Measurements from ENCODE around the gene HSPBP1.

Gene HSPBP1

DNA sequence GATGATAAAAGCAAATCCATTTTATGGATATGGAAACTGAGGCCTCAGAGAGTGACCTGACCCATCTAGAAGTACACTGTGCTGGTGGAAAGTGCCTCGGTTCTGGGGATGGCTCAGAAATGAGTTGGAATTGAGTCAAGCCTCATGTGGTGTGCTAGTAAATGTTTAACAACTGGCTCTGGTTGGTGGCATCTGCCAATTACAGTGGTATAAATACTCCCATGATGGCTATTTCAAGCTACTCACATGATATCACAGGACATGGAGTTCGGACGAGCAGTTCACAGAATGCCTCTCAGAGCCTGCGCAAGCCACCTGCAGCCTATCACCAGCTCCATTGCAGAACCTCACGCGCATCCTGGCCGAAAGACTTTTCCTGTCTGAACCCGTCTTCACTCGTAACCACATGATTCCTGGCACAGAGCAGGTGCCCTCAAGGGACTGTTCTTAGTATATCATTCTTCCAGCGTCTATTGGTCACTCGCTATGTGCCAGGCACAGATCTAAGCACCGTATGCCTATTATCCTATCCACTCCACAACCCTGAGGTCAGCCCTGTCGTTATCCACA lies 36.1 kb upstream of the HSPBP1 start:
- H3K4me1 ChIP-seq (ENCODE audit: control insufficient read depth, insufficient read depth, low read length, poor library complexity, severe bottlenecking), result no peaks in the 10 kb centered on the region
- H3K36me3 ChIP-seq (ENCODE audit: control insufficient read depth, insufficient read depth, low read length), result no peaks in the 10 kb centered on the region
- no peak overlapping the region for H3K27ac ChIP-seq (ENCODE audit: insufficient read depth, low read length, poor library complexity, severe bottlenecking)
- no peak for DNase-seq
- H3K4me3 ChIP-seq (ENCODE audit: insufficient read depth, low read depth, low read length, poor library complexity, severe bottlenecking), result no peak overlapping the region
- no peaks in the 10 kb centered on the region for H3K27me3 ChIP-seq (replicated peaks; ENCODE audit: control insufficient read depth, insufficient read depth, low read length, poor library complexity, severe bottlenecking)
- H3K9me3 ChIP-seq (ENCODE audit: control insufficient read depth, low read length), result no peaks in the 10 kb centered on the region

DNA sequence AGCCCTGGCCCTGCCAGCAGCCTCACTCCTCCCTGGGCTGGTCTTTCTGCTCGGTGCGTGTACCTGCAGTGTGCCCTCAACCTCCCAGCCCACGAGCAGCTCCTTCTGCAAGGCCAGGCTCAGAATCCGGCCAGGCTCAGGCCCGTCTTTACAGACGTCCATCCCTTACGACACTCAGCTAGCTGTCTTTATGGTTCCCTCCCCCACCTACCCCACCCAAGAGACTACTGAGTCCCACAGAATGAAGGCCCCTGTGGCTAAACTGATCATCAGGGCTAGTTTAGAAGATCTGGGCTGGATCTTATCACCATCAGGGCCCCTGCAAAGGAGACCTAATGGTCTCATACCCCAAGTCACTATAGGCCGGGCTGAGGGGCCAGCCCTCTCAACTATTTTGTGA lies 34.5 kb upstream of the HSPBP1 start:
- no peaks in the 10 kb centered on the region for H3K9me3 ChIP-seq (ENCODE audit: control insufficient read depth, low read length)
- H3K4me1 ChIP-seq (ENCODE audit: control insufficient read depth, insufficient read depth, low read length, poor library complexity, severe bottlenecking), result no peaks in the 10 kb centered on the region
- H3K27ac ChIP-seq (ENCODE audit: insufficient read depth, low read length, poor library complexity, severe bottlenecking), result no peak overlapping the region
- no peak overlapping the region for H3K4me3 ChIP-seq (ENCODE audit: insufficient read depth, low read depth, low read length, poor library complexity, severe bottlenecking)
- H3K36me3 ChIP-seq (ENCODE audit: control insufficient read depth, insufficient read depth, low read length), result no peaks in the 10 kb centered on the region
- H3K27me3 ChIP-seq (replicated peaks; ENCODE audit: control insufficient read depth, insufficient read depth, low read length, poor library complexity, severe bottlenecking), result no peaks in the 10 kb centered on the region
- DNase-seq, result no peak

DNA sequence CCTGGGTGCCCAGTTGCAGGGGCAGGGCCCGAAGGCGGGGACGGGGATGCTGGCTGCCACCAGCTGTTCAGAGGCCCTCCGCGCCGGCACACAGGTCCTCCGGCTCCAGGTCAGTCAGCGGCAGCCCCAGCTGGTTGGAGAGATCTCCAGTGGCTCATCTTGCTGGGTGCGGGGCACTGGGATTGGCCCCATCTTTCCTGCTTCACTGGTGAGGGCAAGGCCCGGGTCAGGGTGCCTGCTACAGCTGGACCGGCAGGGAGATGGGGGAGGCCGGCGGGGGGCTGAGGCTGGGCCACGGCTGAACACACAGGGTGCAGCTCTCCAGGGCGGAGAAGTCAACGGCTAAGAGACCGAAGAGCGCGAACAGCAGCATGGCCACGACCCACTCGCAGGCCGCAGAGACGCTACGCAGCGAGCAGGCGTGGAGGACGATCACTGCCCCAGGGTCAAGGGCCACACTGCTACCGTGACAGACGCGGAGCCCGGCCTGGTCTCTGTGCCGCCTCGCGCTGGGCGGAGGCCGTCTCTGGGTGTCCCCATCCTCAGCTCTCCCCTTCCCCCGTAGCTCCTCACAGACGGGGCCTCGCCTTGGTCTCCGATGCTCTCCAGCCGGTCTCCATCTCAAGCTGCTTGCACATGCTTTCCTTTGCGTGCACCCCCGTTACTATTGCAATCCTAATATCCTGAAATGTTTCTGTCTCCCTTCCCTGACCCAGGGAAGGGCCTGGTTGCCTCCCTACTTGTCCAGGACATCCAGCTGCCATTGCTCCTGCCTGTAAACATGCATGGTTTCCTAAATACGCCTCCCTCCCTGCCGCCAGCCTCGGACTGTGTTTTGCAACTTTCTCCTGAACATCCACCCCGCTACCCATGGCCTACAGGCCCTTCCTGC lies 33.0 kb upstream of the HSPBP1 start:
- Histone ChIP-seq H3K9me3 (ENCODE audit: control insufficient read depth, low read length) (no peaks in the 10 kb centered on the region), H3K27me3 (replicated peaks; ENCODE audit: control insufficient read depth, insufficient read depth, low read length, poor library complexity, severe bottlenecking) (no peaks in the 10 kb centered on the region), H3K4me3 (ENCODE audit: insufficient read depth, low read depth, low read length, poor library complexity, severe bottlenecking) (no peak overlapping the region), H3K4me1 (ENCODE audit: control insufficient read depth, insufficient read depth, low read length, poor library complexity, severe bottlenecking) (no peaks in the 10 kb centered on the region), H3K36me3 (ENCODE audit: control insufficient read depth, insufficient read depth, low read length) (no peaks in the 10 kb centered on the region), H3K27ac (ENCODE audit: insufficient read depth, low read length, poor library complexity, severe bottlenecking) (no peak overlapping the region)
- no peak for DNase-seq

DNA sequence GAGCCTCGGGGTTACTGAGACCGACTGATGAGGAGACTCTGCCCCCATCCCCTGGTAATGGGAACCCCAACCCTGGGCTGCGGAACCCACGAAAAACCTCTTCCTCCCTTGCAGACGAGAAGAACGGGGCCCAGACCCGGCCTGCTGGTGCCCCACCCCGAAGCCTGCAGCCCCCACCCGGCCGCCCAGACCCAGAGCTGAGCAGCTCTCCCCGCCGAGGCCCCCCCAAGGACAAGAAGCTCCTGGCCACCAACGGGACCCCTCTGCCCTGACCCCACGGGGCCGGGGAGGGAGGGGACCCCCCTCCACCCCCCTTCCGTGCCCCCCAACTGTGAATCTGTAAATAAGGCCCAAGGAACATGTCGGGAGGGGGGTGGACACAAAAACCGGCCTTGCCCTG lies 31.9 kb upstream of the HSPBP1 start:
- no peak for DNase-seq
- H3K36me3 ChIP-seq (ENCODE audit: control insufficient read depth, insufficient read depth, low read length), result no peaks in the 10 kb centered on the region
- no peak overlapping the region for H3K27ac ChIP-seq (ENCODE audit: insufficient read depth, low read length, poor library complexity, severe bottlenecking)
- no peak overlapping the region for H3K4me3 ChIP-seq (ENCODE audit: insufficient read depth, low read depth, low read length, poor library complexity, severe bottlenecking)
- no peaks in the 10 kb centered on the region for H3K27me3 ChIP-seq (replicated peaks; ENCODE audit: control insufficient read depth, insufficient read depth, low read length, poor library complexity, severe bottlenecking)
- H3K4me1 ChIP-seq (ENCODE audit: control insufficient read depth, insufficient read depth, low read length, poor library complexity, severe bottlenecking), result no peaks in the 10 kb centered on the region
- no peaks in the 10 kb centered on the region for H3K9me3 ChIP-seq (ENCODE audit: control insufficient read depth, low read length)

DNA sequence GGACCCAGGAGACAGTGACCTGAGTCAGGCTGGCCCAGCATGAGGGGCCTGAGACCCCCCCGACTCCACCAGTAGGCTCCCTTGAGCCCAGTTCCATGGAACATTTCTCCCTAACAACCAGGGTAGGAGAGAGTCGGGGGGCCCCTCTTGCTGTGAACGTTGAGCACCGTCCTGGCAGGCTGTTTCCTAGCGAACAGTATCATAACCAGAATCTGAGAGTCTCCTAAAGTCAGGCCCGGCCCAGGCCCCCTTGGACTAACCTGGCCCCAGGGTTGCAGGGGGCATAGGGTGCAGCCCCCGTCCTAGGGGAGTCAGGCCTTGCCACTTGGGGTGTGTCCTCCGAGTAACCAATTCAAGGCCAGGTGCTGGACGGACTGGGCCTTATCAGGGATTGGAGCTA lies 31.5 kb upstream of the HSPBP1 start:
- no peaks in the 10 kb centered on the region for H3K9me3 ChIP-seq (ENCODE audit: control insufficient read depth, low read length)
- no peaks in the 10 kb centered on the region for H3K4me1 ChIP-seq (ENCODE audit: control insufficient read depth, insufficient read depth, low read length, poor library complexity, severe bottlenecking)
- no peaks in the 10 kb centered on the region for H3K27me3 ChIP-seq (replicated peaks; ENCODE audit: control insufficient read depth, insufficient read depth, low read length, poor library complexity, severe bottlenecking)

DNA sequence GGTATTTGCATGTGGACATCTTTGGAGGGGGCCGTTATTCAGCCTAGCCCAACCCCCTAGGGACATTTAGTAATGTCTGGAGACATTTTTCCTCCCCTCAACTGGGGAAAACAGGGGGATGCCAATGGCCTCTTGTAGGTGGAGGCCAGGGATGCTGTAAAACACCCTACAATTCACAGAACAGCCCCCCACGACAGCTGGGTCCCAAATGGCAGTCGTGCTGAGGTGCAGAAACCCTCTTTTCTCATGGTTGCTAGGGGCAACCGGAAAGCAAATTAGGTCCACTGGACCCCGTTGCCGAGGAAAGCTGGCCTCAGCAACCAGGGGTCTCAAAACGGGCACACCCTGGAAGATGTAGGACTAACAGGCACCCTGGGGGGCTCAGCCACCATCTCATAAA lies 30.6 kb upstream of the HSPBP1 start:
- DNase-seq, result no peak
- no peaks in the 10 kb centered on the region for H3K9me3 ChIP-seq (ENCODE audit: control insufficient read depth, low read length)
- no peaks in the 10 kb centered on the region for H3K36me3 ChIP-seq (ENCODE audit: control insufficient read depth, insufficient read depth, low read length)

More for the DNA sequence above, 31.5 kb upstream of the HSPBP1 start:
- Histone ChIP-seq H3K27ac (ENCODE audit: insufficient read depth, low read length, poor library complexity, severe bottlenecking) (no peak overlapping the region), H3K4me3 (ENCODE audit: insufficient read depth, low read depth, low read length, poor library complexity, severe bottlenecking) (no peak overlapping the region), H3K36me3 (ENCODE audit: control insufficient read depth, insufficient read depth, low read length) (no peaks in the 10 kb centered on the region)
- DNase-seq, result no peak

DNA sequence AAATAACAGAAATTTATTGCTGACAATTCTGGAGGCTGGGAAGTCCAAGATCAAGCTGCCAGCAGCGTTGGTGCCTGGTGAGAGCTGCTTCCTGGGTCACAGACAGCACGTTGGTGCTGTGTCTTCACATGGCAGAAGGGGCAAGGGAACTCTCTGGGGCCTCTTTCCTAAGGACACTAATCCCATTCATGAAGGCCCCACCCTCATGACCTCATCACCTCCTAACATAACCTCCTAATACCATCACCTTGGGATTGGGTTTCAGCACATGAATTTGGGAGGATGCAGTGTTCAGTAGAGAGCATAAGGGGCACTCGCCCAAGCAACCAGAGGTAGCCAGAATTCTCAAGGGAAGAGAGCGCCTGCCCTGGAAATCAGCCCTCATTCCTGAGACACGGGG lies 29.5 kb upstream of the HSPBP1 start:
- Histone ChIP-seq H3K27ac (ENCODE audit: insufficient read depth, low read length, poor library complexity, severe bottlenecking) (no peak overlapping the region), H3K27me3 (replicated peaks; ENCODE audit: control insufficient read depth, insufficient read depth, low read length, poor library complexity, severe bottlenecking) (no peaks in the 10 kb centered on the region)
- DNase-seq, result no peak

More for the DNA sequence above, 30.6 kb upstream of the HSPBP1 start:
- H3K27me3 ChIP-seq (replicated peaks; ENCODE audit: control insufficient read depth, insufficient read depth, low read length, poor library complexity, severe bottlenecking), result no peaks in the 10 kb centered on the region
- H3K4me1 ChIP-seq (ENCODE audit: control insufficient read depth, insufficient read depth, low read length, poor library complexity, severe bottlenecking), result no peaks in the 10 kb centered on the region
- no peak overlapping the region for H3K27ac ChIP-seq (ENCODE audit: insufficient read depth, low read length, poor library complexity, severe bottlenecking)
- no peak overlapping the region for H3K4me3 ChIP-seq (ENCODE audit: insufficient read depth, low read depth, low read length, poor library complexity, severe bottlenecking)

DNA sequence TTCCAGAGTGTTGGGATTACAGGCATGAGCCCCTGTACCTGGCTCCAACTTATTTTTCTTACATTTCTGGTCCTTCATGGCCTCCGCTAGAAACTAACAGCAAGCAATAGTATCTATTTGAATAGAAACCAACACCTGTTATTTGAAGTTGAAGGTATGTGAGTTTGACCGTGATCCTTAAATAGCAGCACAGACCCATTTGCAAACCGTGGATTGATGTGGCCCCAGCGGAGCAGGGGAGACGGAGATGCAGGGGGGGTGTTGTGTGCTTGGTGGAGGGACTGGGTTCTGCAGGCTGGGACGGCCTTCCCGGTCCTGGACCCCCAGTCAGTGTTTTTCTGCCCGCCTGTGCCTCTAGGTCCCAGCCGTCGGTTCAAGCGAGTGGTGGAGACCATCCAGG lies 28.4 kb upstream of the HSPBP1 start:
- no peak for DNase-seq

More for the DNA sequence above, 29.5 kb upstream of the HSPBP1 start:
- Histone ChIP-seq H3K4me3 (ENCODE audit: insufficient read depth, low read depth, low read length, poor library complexity, severe bottlenecking) (no peak overlapping the region), H3K36me3 (ENCODE audit: control insufficient read depth, insufficient read depth, low read length) (no peaks in the 10 kb centered on the region), H3K9me3 (ENCODE audit: control insufficient read depth, low read length) (no peaks in the 10 kb centered on the region), H3K4me1 (ENCODE audit: control insufficient read depth, insufficient read depth, low read length, poor library complexity, severe bottlenecking) (no peaks in the 10 kb centered on the region)

DNA sequence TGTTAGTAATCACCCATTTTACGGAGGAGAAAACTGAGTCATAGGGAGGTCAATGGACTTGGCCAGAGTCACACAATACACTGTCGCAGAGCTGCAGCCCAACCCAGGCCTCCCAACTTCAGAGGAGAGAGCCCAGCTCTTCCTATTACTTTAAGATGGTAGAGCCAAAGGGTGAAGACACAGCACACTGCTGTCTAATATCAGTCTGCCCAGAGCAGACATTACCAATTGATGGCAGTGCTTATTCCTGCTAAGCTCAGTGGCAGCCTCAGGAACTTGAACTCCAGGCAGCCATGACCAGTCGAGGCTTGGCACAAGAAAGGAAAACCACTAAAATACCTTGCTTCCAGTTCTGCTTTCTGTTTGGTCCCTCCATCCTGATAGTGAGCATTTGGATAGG lies 26.8 kb upstream of the HSPBP1 start:
- H3K4me1 ChIP-seq (ENCODE audit: control insufficient read depth, insufficient read depth, low read length, poor library complexity, severe bottlenecking), result no peaks in the 10 kb centered on the region
- H3K9me3 ChIP-seq (ENCODE audit: control insufficient read depth, low read length), result no peaks in the 10 kb centered on the region
- H3K4me3 ChIP-seq (ENCODE audit: insufficient read depth, low read depth, low read length, poor library complexity, severe bottlenecking), result no peak overlapping the region
- H3K27me3 ChIP-seq (replicated peaks; ENCODE audit: control insufficient read depth, insufficient read depth, low read length, poor library complexity, severe bottlenecking), result no peaks in the 10 kb centered on the region
- no peak overlapping the region for H3K27ac ChIP-seq (ENCODE audit: insufficient read depth, low read length, poor library complexity, severe bottlenecking)
- no peak for DNase-seq
- H3K36me3 ChIP-seq (ENCODE audit: control insufficient read depth, insufficient read depth, low read length), result no peaks in the 10 kb centered on the region

More for the DNA sequence above, 28.4 kb upstream of the HSPBP1 start:
- Histone ChIP-seq H3K9me3 (ENCODE audit: control insufficient read depth, low read length) (no peaks in the 10 kb centered on the region), H3K27me3 (replicated peaks; ENCODE audit: control insufficient read depth, insufficient read depth, low read length, poor library complexity, severe bottlenecking) (no peaks in the 10 kb centered on the region), H3K4me3 (ENCODE audit: insufficient read depth, low read depth, low read length, poor library complexity, severe bottlenecking) (no peak overlapping the region), H3K4me1 (ENCODE audit: control insufficient read depth, insufficient read depth, low read length, poor library complexity, severe bottlenecking) (no peaks in the 10 kb centered on the region), H3K27ac (ENCODE audit: insufficient read depth, low read length, poor library complexity, severe bottlenecking) (no peak overlapping the region), H3K36me3 (ENCODE audit: control insufficient read depth, insufficient read depth, low read length) (no peaks in the 10 kb centered on the region)

DNA sequence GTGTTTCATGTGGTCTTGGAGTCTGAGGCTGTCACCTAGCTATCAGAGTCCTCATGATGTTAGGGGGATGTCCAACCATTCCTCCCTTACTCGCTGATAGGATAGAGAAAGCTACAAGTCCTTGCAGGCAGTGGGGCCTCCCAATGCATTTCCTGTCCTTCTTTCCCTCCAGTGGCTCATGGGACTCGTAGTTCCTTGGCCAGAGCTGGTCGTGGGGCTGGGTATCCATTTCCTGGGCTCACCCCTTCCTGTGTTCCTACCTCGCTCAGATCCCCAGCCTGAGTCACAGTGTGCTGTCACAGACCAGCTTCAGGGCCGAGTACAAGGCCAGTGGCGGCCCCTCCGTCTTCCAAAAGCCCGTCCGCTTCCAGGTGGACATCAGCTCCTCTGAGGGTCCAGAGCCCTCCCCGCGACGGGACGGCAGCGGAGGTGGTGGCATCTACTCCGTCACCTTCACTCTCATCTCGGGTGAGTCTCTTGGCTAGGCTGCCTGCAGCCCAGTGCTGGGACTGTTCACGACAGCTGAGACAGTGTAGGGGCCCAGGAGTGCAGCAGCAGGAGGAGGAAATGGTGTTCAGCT lies 26.2 kb upstream of the HSPBP1 start:
- no peaks in the 10 kb centered on the region for H3K4me1 ChIP-seq (ENCODE audit: control insufficient read depth, insufficient read depth, low read length, poor library complexity, severe bottlenecking)
- H3K36me3 ChIP-seq (ENCODE audit: control insufficient read depth, insufficient read depth, low read length), result no peaks in the 10 kb centered on the region
- no peaks in the 10 kb centered on the region for H3K27me3 ChIP-seq (replicated peaks; ENCODE audit: control insufficient read depth, insufficient read depth, low read length, poor library complexity, severe bottlenecking)
- H3K4me3 ChIP-seq (ENCODE audit: insufficient read depth, low read depth, low read length, poor library complexity, severe bottlenecking), result no peak overlapping the region
- H3K9me3 ChIP-seq (ENCODE audit: control insufficient read depth, low read length), result no peaks in the 10 kb centered on the region
- DNase-seq, result no peak
- H3K27ac ChIP-seq (ENCODE audit: insufficient read depth, low read length, poor library complexity, severe bottlenecking), result no peak overlapping the region
